ACC112 (cell line): Measurements from ENCODE around the gene CYB5R4.

Source experiments
- H2AFZ ChIP-seq: fragments of 200-600 bp; sonication (generic); one replicate; pipeline ENCODE4 v1.6.0; 2017; ENCODE audit warnings: antibody characterized with exemption, low read length; ENCODE audit not compliant: unreplicated experiment
- H3K27ac ChIP-seq: fragments of 200-600 bp; sonication (generic); 2 replicates; pipeline ENCODE4 v1.5.1; 2014; ENCODE audit warnings: low read depth, mild to moderate bottlenecking, antibody characterized with exemption, low read length, moderate library complexity
- H3K27me3 ChIP-seq: fragments of 200-600 bp; sonication (generic); 2 replicates; pipeline ENCODE4 v1.6.1; 2014; ENCODE audit warnings: mild to moderate bottlenecking, antibody characterized with exemption, low read length, moderate library complexity, mixed read lengths; ENCODE audit not compliant: insufficient read depth
- H3K36me3 ChIP-seq: fragments of 200-600 bp; sonication (generic); 2 replicates; pipeline ENCODE4 v1.6.1; 2016; ENCODE audit warnings: mild to moderate bottlenecking, antibody characterized with exemption, low read length, moderate library complexity, mixed read lengths; ENCODE audit not compliant: insufficient read depth
- H3K4me1 ChIP-seq: fragments of 200-600 bp; sonication (generic); one replicate; pipeline ENCODE4 v1.6.1; 2016; ENCODE audit warnings: low read length, mixed read lengths; ENCODE audit not compliant: insufficient read depth, unreplicated experiment, control insufficient read depth
- H3K4me3 ChIP-seq: fragments of 200-600 bp; sonication (generic); 2 replicates; pipeline ENCODE4 v1.5.1; 2014; ENCODE audit warnings: mild to moderate bottlenecking, low read depth, low read length
- H3K79me2 ChIP-seq: fragments of 200-600 bp; sonication (generic); one replicate; pipeline ENCODE4 v1.6.0; 2016; ENCODE audit warnings: low read length; ENCODE audit not compliant: control insufficient read depth, unreplicated experiment, insufficient read depth

Gene CYB5R4

DNA sequence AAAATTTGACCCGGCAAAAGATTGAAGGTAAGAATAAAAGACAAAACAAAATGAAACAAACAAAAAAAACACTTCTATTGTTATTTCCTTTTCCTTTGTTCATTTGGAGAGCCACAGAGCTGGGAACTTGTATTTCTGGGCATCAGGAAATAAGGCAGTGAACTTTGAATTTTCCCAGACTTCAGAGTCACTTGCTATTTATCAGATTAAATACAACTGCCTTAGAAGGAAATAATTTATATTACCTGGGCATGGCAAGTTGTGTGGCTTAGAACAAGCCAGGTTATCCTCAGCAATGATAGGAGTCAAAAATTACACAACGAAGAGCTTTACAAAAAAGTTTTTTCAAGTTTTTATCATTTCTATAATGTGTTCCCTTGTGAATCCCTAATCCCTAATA lies 153.9 kb downstream of the CYB5R4 start:
- no peak overlapping the region for H3K4me3 ChIP-seq
- no peaks in the 10 kb centered on the region for H3K4me1 ChIP-seq
- no peaks in the 10 kb centered on the region for H3K79me2 ChIP-seq
- H3K27me3 ChIP-seq = peaks cover 9% of the 10 kb centered on the region
- H3K36me3 ChIP-seq = no peaks in the 10 kb centered on the region
- no peak overlapping the region for H2AFZ ChIP-seq
- H3K27ac ChIP-seq = no peak overlapping the region

- Histone ChIP-seq H3K4me1 (no peaks in the 10 kb centered on the region), H3K27me3 (peaks cover 13% of the 10 kb centered on the region), H2AFZ (no peak overlapping the region), H3K27ac (no peak overlapping the region), H3K79me2 (no peaks in the 10 kb centered on the region), H3K36me3 (no peaks in the 10 kb centered on the region), H3K4me3 (no peak overlapping the region)
Measured at GRCh38 chr6:84013931-84014330, 154.4 kb downstream of the CYB5R4 start.

DNA sequence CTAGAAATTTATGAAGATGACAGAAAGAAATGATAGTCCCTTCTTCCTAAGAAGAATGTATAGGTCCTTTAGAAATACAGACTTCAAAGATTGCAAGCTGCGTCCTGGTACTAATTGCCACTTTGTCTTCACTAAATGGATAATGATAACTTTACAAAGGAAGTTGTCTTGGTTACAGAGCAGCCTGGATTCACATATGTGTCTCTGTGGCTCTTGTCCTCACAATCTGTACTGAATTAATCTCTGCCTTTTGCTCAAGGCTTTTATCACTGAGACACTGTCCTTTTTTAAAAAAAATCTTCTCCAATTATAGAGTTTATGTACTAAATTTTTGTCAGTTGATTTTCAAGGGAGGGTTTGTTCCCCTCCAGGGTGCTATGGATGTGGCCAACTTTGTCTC lies 156.5 kb downstream of the CYB5R4 start:
- no peaks in the 10 kb centered on the region for H3K79me2 ChIP-seq
- H3K4me1 ChIP-seq = no peaks in the 10 kb centered on the region
- no peak overlapping the region for H3K4me3 ChIP-seq
- no peak overlapping the region for H3K27ac ChIP-seq
- no peaks in the 10 kb centered on the region for H3K36me3 ChIP-seq
- H3K27me3 ChIP-seq = peaks cover 15% of the 10 kb centered on the region
- no peak overlapping the region for H2AFZ ChIP-seq
